ENCODE data around the gene NOXRED1. TPM values are rescaled to one million over a fixed set of nuclear protein-coding genes. Genes with fewer than 3 reads are reported as not detected.

NOXRED1 gene
- total and polyA plus RNA-seq, 10 of the 15 experiments (the other 5 are each of a cell fraction or from before 2014, with no cell fraction given): 0.06 to 0.62 (median 0.14) TPM

DNA sequence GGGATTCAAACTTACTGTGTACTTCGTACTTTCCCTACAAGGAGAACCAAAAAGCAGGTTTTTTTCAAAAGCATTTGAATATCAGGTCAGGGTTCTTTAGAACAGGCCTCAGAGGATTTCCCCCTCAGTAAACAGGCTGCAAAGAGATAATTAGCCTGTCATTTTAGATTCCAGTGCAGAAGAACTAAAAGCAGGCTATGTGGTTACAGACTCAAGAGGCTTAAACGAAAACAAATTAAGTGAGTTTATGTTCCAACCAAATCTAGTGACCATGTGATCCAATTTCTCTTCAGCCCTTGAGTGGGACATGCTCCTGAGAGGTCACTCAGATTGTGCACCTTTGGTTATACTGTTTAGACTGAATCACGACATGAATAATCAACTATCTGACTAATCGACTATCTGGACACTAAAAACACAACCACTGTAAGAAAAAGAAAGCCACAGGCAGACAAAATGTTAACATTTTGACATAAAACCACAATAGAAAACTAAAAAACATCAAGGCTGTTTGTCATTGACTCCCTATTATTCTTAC, 51.0 kb downstream of the NOXRED1 start (continued):
- TF ChIP-seq, protein P1, sequence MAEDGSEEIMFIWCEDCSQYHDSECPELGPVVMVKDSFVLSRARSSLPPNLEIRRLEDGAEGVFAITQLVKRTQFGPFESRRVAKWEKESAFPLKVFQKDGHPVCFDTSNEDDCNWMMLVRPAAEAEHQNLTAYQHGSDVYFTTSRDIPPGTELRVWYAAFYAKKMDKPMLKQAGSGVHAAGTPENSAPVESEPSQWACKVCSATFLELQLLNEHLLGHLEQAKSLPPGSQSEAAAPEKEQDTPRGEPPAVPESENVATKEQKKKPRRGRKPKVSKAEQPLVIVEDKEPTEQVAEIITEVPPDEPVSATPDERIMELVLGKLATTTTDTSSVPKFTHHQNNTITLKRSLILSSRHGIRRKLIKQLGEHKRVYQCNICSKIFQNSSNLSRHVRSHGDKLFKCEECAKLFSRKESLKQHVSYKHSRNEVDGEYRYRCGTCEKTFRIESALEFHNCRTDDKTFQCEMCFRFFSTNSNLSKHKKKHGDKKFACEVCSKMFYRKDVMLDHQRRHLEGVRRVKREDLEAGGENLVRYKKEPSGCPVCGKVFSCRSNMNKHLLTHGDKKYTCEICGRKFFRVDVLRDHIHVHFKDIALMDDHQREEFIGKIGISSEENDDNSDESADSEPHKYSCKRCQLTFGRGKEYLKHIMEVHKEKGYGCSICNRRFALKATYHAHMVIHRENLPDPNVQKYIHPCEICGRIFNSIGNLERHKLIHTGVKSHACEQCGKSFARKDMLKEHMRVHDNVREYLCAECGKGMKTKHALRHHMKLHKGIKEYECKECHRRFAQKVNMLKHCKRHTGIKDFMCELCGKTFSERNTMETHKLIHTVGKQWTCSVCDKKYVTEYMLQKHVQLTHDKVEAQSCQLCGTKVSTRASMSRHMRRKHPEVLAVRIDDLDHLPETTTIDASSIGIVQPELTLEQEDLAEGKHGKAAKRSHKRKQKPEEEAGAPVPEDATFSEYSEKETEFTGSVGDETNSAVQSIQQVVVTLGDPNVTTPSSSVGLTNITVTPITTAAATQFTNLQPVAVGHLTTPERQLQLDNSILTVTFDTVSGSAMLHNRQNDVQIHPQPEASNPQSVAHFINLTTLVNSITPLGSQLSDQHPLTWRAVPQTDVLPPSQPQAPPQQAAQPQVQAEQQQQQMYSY (CRISPR knock-in tag; IDR thresholded peaks at IDR 0.05): no peak
- TF ChIP-seq, protein P2, sequence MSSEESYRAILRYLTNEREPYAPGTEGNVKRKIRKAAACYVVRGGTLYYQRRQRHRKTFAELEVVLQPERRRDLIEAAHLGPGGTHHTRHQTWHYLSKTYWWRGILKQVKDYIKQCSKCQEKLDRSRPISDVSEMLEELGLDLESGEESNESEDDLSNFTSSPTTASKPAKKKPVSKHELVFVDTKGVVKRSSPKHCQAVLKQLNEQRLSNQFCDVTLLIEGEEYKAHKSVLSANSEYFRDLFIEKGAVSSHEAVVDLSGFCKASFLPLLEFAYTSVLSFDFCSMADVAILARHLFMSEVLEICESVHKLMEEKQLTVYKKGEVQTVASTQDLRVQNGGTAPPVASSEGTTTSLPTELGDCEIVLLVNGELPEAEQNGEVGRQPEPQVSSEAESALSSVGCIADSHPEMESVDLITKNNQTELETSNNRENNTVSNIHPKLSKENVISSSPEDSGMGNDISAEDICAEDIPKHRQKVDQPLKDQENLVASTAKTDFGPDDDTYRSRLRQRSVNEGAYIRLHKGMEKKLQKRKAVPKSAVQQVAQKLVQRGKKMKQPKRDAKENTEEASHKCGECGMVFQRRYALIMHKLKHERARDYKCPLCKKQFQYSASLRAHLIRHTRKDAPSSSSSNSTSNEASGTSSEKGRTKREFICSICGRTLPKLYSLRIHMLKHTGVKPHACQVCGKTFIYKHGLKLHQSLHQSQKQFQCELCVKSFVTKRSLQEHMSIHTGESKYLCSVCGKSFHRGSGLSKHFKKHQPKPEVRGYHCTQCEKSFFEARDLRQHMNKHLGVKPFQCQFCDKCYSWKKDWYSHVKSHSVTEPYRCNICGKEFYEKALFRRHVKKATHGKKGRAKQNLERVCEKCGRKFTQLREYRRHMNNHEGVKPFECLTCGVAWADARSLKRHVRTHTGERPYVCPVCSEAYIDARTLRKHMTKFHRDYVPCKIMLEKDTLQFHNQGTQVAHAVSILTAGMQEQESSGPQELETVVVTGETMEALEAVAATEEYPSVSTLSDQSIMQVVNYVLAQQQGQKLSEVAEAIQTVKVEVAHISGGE (CRISPR knock-in tag; IDR thresholded peaks at IDR 0.05): no peak
- 0 out of 2 replicates have a peak, but pooled peaks have one; percentile 41 for TF ChIP-seq TCF7 (IDR thresholded peaks at IDR 0.05; ENCODE audit: borderline replicate concordance)
- TF ChIP-seq, protein P3, sequence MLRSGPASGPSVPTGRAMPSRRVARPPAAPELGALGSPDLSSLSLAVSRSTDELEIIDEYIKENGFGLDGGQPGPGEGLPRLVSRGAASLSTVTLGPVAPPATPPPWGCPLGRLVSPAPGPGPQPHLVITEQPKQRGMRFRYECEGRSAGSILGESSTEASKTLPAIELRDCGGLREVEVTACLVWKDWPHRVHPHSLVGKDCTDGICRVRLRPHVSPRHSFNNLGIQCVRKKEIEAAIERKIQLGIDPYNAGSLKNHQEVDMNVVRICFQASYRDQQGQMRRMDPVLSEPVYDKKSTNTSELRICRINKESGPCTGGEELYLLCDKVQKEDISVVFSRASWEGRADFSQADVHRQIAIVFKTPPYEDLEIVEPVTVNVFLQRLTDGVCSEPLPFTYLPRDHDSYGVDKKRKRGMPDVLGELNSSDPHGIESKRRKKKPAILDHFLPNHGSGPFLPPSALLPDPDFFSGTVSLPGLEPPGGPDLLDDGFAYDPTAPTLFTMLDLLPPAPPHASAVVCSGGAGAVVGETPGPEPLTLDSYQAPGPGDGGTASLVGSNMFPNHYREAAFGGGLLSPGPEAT (IDR thresholded peaks at IDR 0.05; ENCODE audit: low read depth): peak; percentile 81
- TF ChIP-seq FOXK2 (IDR thresholded peaks at IDR 0.05): no peak
- TF ChIP-seq IKZF1 (conservative IDR thresholded peaks at IDR 0.05): peak; percentile 80
- no peak for TF ChIP-seq EGR1 (IDR thresholded peaks at IDR 0.05; ENCODE audit: borderline replicate concordance in 1 of 2, low read depth in 2 of 2, low read length in 2 of 2)
- peak; percentile 24 for TF ChIP-seq KLF5 (IDR thresholded peaks at IDR 0.05; ENCODE audit: partially characterized antibody)
- TF ChIP-seq FOS (IDR thresholded peaks at IDR 0.05; ENCODE audit: borderline replicate concordance, extremely low read depth, insufficient read length): no peak
- TF ChIP-seq SMAD5 (IDR thresholded peaks at IDR 0.05; ENCODE audit: low read depth): no peak
- TF ChIP-seq SUPT20H (IDR thresholded peaks at IDR 0.05; ENCODE audit: borderline replicate concordance, control insufficient read depth, low read depth, low read length): no peak
- TF ChIP-seq FOXM1 (IDR thresholded peaks at IDR 0.05; ENCODE audit: low read depth, low read length): no peak
- no peak for TF ChIP-seq SMC3 (IDR thresholded peaks at IDR 0.05; ENCODE audit: borderline replicate concordance, low read length)

Measured in GM12878 (cell line).